GM20000 (cell line): ENCODE measurements around the gene DIS3L2.

Source experiments
- DNase-seq: peaks from one replicate; pipeline ENCODE4 v3.0.0; 2012; ENCODE audit warnings: low spot score
- CTCF ChIP-seq: IDR thresholded peaks from 2 replicates; pipeline ENCODE4 v1.5.1; 2012; ENCODE audit warnings: mild to moderate bottlenecking, control low read depth; ENCODE audit errors: extremely low read depth, missing control alignments

Gene DIS3L2

GRCh38 chr2:232315049-232315922 is 353.8 kb downstream of the DIS3L2 start:
- DNase-seq = peak; percentile 59

GRCh38 chr2:232315923-232316299 is 354.4 kb downstream of the DIS3L2 start:
- DNase-seq = no peak
- TF ChIP-seq CTCF = no peak

More at GRCh38 chr2:232315049-232315922, 353.8 kb downstream of the DIS3L2 start:
- no peak for TF ChIP-seq CTCF

GRCh38 chr2:232316461-232317330 is 355.2 kb downstream of the DIS3L2 start:
- DNase-seq = no peak
- no peak for TF ChIP-seq CTCF

- no peak for TF ChIP-seq CTCF
- DNase-seq = no peak
Observed at GRCh38 chr2:232318169-232318855, 356.8 kb downstream of the DIS3L2 start.

DNA sequence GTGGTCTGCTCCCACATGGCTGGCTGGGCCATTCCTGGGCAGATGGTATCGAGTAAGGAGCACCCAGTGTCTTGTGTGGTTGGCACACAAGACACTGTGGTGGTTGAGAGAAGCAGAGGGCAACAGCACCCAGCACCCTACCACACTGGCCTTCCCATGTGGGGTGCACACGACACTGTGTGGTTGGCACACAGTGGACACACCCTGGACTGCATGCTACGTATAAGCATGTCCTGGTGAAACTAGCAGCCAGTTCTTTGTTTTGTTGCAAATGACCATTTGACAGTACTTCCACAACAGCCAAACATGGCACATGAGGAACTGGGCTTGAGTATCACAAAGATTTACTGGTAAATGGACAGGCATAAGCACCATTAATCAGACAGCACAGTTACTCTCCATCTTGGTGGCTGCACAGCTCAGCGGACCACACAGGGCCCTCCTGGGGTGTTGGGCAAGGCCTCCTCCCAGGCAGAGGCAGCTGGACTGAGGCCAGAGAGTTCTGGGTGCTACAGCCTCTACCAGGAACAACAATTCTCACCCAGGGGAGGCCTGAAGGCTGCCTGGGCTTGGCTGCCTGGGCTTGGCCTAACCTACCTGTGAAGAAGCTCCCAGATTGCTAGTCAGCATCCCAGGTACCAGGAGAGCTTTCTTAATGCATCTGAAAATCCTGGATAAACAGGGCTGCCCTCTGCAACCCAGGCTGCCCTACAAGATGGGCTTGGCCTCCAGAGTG is 357.7 kb downstream of the DIS3L2 start:
- TF ChIP-seq CTCF = no peak
- DNase-seq = no peak

DNA sequence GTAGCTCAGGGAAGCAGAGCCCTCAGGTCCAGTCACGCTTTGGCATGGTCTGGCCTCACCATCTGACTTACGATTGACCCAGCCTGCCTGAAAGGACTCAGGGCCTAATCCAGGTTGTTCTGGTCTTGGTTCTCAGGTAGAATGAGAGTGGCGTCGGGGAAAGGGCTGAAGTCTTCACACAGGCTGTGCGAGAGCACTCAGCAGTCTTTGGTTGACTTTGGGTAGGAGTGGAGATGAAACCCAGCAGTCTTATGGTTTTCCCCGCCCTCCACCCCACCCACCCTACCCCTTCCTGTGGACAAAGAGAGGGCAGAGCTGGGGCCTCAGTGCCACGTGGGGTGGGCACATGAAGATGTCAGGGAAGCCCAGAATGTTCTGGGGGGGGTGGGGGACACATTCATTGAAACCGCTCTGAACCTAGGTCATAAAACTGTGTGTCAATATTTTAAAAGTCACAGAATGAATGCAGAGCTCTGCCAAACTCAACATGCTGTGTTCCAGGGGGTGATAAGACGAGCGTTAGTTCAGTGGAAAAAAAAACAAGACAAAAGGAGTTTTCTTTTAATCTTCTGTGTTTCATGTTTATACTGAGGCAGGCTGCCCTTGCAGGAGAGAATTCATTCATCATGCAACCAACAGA is 358.4 kb downstream of the DIS3L2 start:
- no peak for DNase-seq
- no peak for TF ChIP-seq CTCF
